Stomach (tissue), 9 donors: ENCODE data around the gene NFYB. TPM values are rescaled to one million over a fixed set of nuclear protein-coding genes. Genes with fewer than 3 reads are reported as not detected.

Source experiments
- DNase-seq, 2 donors: peaks; one replicate each; pipeline versions ENCODE4 v3.0.0 to v3.0.0-alpha.2; 2013 to 2019
- H3K27ac ChIP-seq, 5 donors: fragments of 200-600 bp in 4 of 5; sonication (generic) in 4 of 5; one replicate each; pipeline ENCODE4 v1.5.1; 2013 to 2019; ENCODE audit warnings: mild to moderate bottlenecking in 1 of 5, moderate library complexity in 1 of 5
- H3K27me3 ChIP-seq, 3 donors: fragments of 200-600 bp; sonication (generic); one replicate each; pipeline ENCODE4 v1.5.1; 2017 to 2019; ENCODE audit warnings: mixed run types in 1 of 3
- H3K36me3 ChIP-seq, 4 donors: fragments of 200-600 bp; sonication (generic); 1 replicate in 3 of 4; 2 replicates in 1 of 4; pipeline ENCODE4 v1.5.1; 2016 to 2019
- H3K4me1 ChIP-seq, 4 donors: fragments of 200-600 bp; sonication (generic); one replicate each; pipeline ENCODE4 v1.5.1; 2016 to 2019
- H3K4me3 ChIP-seq, 4 donors: fragments of 200-600 bp; sonication (generic) in 3 of 4; one replicate each; pipeline ENCODE4 v1.5.1; 2016 to 2019; ENCODE audit warnings: mild to moderate bottlenecking in 1 of 4
- H3K9me3 ChIP-seq, 4 donors: fragments of 200-600 bp; sonication (generic); one replicate each; pipeline ENCODE4 v1.5.1; 2016 to 2019
- EP300 ChIP-seq: sonication (generic); formaldehyde crosslinking; IDR thresholded peaks from one replicate; pipeline ENCODE4 v1.6.1; 2017; ENCODE audit warnings: antibody characterized with exemption
- POLR2A ChIP-seq, 4 donors: fragments of 450-650 bp; IDR thresholded peaks; one replicate each; pipeline ENCODE4 v1.6.1; 2016; ENCODE audit warnings: antibody characterized with exemption in 4 of 4, control low read depth in 2 of 4, mild to moderate bottlenecking in 1 of 4, moderate library complexity in 1 of 4
- POLR2AphosphoS5 ChIP-seq, 3 donors: sonication (generic); formaldehyde crosslinking; IDR thresholded peaks; one replicate each; pipeline ENCODE4 v1.6.1; 2016; ENCODE audit warnings: antibody characterized with exemption in 3 of 3
- WGBS, 5 donors: extraction: QIAGEN DNeasy Blood & Tissue Kit in 3 of 5; methylation state at CpG; one replicate each; pipeline versions ENCODE4 v1.1.5 to v1.1.7; 2013 to 2018; 5-methylcytosine and 5-hydroxymethylcytosine counted together
- intact Hi-C: fragments of 100-400 bp; cut with DNase I; formaldehyde crosslinking; loops from one replicate; pipeline ENCODE4 v1.15.1; 2023; ENCODE audit warnings: low total_unique reads
- polyA plus RNA-seq, 3 donors: library from polyadenylated mRNA; stranded (reverse); fragments of 200-250 nt; gene quantifications; one replicate each; pipeline ENCODE4 v1.2.3, GENCODE V29; 2013
- total RNA-seq, 5 donors: library from RNA; depleted of rRNA; stranded (reverse); fragments of >200 nt; gene quantifications; one replicate each; pipeline versions ENCODE4 v1.1.0 to v1.2.3, GENCODE V29; 2014 to 2016
- TF ChIP-seq, protein P1 (sequence below), 7 experiments: fragments of 450-650 bp in 4 of 7; fragments of 200-600 bp in 3 of 7; sonication (generic) in 3 of 7; IDR thresholded peaks; one replicate each; pipeline ENCODE4 v1.5.1; 2016 to 2019; ENCODE audit warnings: antibody characterized with exemption in 7 of 7, control low read depth in 2 of 7, mild to moderate bottlenecking in 1 of 7
- donor health status: healthy with polysubstance abuse.
- donor health status: Bipolar disorder and iron deficiency.
- donor health status: healthy.

Gene NFYB
- total and polyA plus RNA-seq, 8 donors, result 1.4 to 47.5 (median 20.1) TPM

DNA sequence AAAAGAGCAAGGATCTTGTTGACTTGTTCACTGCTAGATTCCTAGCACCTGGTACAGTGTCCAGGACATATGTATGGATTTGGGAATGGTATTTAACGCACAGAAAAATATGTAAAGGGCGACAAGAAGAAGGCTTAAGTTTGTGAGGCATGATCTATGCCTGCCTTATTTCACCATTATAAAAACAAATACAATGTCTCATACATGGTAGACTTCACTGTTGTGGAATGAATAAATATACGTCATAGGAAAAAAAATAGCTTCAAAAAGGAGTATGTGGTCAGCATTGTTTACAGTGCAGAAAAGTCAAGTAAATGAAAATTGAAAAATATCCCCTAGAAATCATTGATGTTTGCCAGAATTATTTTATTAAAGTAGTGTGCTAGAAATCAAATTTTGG is 43.7 kb downstream of the NFYB start:
- no peak for DNase-seq
- no peaks in the 10 kb centered on the region for H3K4me1 ChIP-seq
- TF ChIP-seq, protein P1, sequence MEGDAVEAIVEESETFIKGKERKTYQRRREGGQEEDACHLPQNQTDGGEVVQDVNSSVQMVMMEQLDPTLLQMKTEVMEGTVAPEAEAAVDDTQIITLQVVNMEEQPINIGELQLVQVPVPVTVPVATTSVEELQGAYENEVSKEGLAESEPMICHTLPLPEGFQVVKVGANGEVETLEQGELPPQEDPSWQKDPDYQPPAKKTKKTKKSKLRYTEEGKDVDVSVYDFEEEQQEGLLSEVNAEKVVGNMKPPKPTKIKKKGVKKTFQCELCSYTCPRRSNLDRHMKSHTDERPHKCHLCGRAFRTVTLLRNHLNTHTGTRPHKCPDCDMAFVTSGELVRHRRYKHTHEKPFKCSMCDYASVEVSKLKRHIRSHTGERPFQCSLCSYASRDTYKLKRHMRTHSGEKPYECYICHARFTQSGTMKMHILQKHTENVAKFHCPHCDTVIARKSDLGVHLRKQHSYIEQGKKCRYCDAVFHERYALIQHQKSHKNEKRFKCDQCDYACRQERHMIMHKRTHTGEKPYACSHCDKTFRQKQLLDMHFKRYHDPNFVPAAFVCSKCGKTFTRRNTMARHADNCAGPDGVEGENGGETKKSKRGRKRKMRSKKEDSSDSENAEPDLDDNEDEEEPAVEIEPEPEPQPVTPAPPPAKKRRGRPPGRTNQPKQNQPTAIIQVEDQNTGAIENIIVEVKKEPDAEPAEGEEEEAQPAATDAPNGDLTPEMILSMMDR (IDR thresholded peaks at IDR 0.05), result no peak
- TF ChIP-seq POLR2A (IDR thresholded peaks at IDR 0.05) (no peak), EP300 (no peak), POLR2AphosphoS5 (IDR thresholded peaks at IDR 0.05) (no peak)
- intact Hi-C loops, result no loop called here
- H3K27ac ChIP-seq, result no peak overlapping the region
- peaks cover 25 to 97% (median 93%) of the 10 kb centered on the region in 4 donors for H3K36me3 ChIP-seq
- H3K27me3 ChIP-seq, result no peaks in the 10 kb centered on the region
- H3K4me3 ChIP-seq, result no peak overlapping the region
- no peaks in the 10 kb centered on the region for H3K9me3 ChIP-seq
- WGBS, 5 donors, result 89 to 95% (median 95%) methylated on average over 3 of the region's 3 CpGs

DNA sequence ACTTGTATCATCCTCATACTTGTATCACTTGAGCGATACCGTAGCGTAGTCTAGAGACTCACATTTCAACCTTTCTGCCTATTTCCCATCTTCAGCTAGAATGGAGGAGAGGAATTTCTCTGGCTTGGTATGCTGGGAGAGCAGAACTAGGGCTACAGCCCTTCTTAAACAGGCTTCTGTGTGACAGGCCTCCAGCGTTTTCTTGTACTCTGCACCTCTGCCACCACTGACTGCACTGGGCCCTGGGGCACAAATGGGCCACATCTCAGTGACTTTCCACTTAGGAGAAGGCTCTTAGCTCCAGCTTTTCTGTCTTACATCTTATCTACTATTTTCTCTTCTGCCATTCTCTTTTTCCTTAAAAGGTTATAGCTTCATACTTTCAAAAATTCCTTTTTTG is 46.9 kb downstream of the NFYB start:
- intact Hi-C loops, result no loop called here
- H3K9me3 ChIP-seq, result no peaks in the 10 kb centered on the region
- WGBS, 5 donors, result 90 to 97% (median 93%) methylated on average over 4 of the region's 4 CpGs
- no peaks in the 10 kb centered on the region for H3K27me3 ChIP-seq
- H3K36me3 ChIP-seq, result peaks cover 34 to 97% (median 94%) of the 10 kb centered on the region in 4 donors
- DNase-seq, result no peak
- no peaks in the 10 kb centered on the region for H3K4me1 ChIP-seq
- no peak overlapping the region for H3K4me3 ChIP-seq
- no peak for TF ChIP-seq POLR2A (IDR thresholded peaks at IDR 0.05)
- TF ChIP-seq, protein P1 (IDR thresholded peaks at IDR 0.05), result no peak
- H3K27ac ChIP-seq, result no peak overlapping the region

GRCh38 chr12:104090685-104091084 is 47.3 kb downstream of the NFYB start:
- H3K27ac ChIP-seq, result no peak overlapping the region
- H3K9me3 ChIP-seq, result no peaks in the 10 kb centered on the region
- no peak for DNase-seq
- H3K4me3 ChIP-seq, result no peak overlapping the region
- WGBS, 5 donors, result 92 to 100% (median 99%) methylated on average over 1 of the region's 1 CpG
- TF ChIP-seq POLR2AphosphoS5 (IDR thresholded peaks at IDR 0.05), result no peak
- no peak for TF ChIP-seq EP300
- no peak for TF ChIP-seq POLR2A (IDR thresholded peaks at IDR 0.05)
- TF ChIP-seq, protein P1 (IDR thresholded peaks at IDR 0.05), result no peak
- H3K36me3 ChIP-seq, result peaks cover 31 to 97% (median 93%) of the 10 kb centered on the region in 4 donors
- intact Hi-C loops, result no loop called here
- no peaks in the 10 kb centered on the region for H3K27me3 ChIP-seq
- H3K4me1 ChIP-seq, result no peaks in the 10 kb centered on the region

DNA sequence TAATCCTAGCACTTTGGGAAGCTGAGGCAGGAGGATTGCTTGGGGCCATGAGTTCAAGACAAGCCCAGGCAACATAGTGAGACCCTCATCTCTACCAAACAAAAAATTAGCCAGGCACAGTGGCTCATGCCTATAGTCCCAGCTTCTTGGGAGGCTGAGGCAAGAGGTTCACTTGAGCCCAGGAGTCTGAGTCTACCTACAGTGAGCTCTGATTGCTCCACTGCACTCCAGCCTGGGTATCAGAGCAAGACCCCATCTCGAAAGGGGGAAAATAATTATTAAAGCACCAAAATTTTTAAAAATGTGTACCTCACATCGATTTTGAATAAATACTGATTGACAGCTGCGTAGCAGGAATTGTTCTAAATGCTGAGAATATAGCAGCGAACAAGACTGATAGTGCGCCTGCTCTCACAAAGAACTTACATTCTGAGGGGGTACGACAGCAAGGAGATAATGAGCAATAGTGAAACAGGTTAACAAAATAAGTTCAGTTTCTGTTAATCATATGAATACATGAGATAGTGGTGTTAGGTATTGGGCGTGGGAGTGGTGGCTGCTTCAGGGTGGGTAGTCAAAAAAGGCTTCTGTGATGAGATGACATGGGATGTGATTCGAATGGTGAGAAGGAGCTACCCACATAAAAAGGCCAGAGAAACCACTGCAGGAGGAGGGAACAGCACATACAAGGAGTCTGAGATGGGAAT is 54.1 kb downstream of the NFYB start:
- Histone ChIP-seq H3K36me3 (peaks cover 33 to 74% (median 66%) of the 10 kb centered on the region in 4 donors), H3K4me3 (no peak overlapping the region), H3K27ac (no peak overlapping the region), H3K4me1 (peaks cover 0 to 24% (median 5%) of the 10 kb centered on the region in 4 donors), H3K9me3 (no peaks in the 10 kb centered on the region), H3K27me3 (no peaks in the 10 kb centered on the region)
- no peak for DNase-seq
- WGBS, 5 donors, result 85 to 91% (median 89%) methylated on average over 8 of the region's 8 CpGs
- TF ChIP-seq EP300 (no peak), POLR2AphosphoS5 (IDR thresholded peaks at IDR 0.05) (no peak), POLR2A (IDR thresholded peaks at IDR 0.05) (no peak)
- TF ChIP-seq, protein P1 (IDR thresholded peaks at IDR 0.05), result no peak
- intact Hi-C loops, result no loop called here
